MV-4-11 (cell line): ENCODE results near the gene ACTRT2.

Experiments used
- DNase-seq: peaks from one replicate; lab custom pipeline; 2025; lab: John Stamatoyannopoulos, UW

Gene ACTRT2

DNA sequence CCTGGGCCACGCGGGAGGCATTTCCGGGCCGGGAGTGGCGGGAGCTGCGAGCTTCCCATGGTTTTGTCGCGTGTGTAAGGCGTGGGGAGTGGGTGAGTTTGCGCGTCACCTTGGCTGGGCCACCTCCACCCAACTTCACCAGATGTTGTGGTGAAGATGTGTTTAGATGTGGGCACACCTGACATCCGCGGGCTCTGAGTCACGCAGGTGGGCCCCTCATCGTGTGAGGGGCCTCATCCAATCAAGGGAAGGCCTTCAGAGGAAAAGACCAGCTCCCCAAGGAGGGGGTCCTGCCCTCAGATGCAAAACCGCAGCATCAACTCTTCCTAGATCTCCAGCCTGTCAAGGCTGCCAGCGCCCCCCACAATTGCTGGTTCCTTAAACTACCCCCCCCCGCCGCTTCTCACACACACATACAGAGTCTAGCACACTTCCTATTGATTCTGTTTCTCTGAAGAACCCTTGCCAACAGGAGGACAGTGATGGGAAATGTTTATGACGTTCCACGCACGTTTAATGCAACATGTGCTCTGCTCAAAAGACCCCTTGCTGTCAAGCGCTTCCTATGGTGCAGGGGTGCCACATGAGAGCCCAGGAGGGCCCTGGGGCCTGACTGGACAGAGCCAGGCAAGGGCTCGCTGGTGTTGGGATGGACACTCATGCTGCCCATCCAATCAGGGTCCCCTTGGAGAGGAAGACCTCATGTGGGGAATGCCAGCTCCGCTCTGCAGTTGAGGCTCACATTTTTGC lies 11.9 kb downstream of the ACTRT2 start:
- no peak for DNase-seq

DNA sequence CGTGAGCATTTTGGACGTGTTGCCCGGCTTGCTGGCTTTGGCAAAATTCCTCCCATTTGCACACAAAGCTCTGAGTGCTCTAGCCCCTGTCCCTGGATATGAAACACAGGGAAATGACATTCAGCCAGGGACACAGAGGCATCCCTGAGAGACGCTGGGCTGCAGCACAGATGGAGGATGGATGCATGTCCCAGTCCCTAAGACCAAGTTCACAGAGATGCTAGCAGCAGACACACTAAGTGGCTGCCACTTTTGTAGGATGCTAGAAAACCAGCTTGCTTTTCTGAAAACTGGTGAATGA lies 12.5 kb downstream of the ACTRT2 start:
- no peak for DNase-seq

DNA sequence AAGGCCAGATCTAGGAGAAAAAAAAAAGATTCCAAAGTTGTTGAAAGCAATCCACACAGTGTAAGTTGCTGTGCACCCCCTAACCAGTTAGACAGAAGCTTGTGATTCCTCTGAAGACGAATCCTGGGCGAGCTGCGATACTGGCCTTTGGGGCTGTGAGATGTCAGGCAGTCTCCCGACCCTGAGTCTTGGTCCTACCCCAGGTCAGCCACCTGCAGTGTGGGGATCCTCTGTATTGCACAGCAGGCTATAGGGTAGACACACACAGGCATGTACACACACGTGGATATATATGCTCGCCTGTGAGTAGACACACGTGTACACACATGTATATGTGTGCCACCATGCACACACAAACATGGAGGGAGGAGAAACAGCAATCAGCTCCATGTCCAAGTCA lies 12.9 kb downstream of the ACTRT2 start:
- no peak for DNase-seq

DNA sequence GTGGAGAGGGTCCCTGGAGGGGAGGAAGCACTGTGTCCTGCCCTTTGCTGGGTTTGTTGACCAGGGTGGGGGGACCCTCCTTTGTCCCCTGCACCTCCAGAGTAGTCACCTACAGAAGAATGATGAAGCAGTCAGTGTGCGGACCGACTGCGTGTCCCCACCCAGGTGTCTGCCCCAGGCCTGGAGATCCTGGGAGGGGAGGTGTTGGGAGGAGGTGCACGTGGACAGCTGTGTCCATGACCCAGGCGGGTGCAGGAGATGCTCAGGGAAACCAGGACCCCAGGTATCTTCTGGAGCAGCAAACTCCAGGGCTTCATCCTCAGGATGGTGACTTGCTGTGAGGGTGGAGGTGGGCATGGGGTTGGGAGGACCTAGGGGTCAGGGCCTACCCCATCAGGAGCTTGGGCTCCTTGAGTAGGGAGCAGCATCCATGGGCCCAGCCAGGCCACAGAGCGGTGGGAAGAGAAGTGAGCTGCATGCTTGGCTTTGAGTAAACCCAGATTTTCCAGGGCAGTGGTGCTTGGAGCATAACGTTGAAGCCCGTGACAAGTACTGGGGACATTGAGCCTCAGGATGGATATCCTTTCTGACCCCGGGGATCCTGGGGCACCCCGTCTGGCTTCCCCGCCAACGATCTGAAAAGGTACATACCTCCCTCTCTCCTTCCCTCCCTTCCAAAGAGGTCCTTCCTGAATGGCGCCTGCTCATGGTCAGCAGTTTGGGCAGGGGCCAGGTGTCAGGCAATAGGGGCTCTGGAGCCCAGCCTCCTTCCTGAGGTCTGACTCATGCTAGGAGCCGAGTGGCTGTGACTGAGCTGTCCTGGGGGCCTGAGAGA lies 13.7 kb downstream of the ACTRT2 start:
- no peak for DNase-seq

DNA sequence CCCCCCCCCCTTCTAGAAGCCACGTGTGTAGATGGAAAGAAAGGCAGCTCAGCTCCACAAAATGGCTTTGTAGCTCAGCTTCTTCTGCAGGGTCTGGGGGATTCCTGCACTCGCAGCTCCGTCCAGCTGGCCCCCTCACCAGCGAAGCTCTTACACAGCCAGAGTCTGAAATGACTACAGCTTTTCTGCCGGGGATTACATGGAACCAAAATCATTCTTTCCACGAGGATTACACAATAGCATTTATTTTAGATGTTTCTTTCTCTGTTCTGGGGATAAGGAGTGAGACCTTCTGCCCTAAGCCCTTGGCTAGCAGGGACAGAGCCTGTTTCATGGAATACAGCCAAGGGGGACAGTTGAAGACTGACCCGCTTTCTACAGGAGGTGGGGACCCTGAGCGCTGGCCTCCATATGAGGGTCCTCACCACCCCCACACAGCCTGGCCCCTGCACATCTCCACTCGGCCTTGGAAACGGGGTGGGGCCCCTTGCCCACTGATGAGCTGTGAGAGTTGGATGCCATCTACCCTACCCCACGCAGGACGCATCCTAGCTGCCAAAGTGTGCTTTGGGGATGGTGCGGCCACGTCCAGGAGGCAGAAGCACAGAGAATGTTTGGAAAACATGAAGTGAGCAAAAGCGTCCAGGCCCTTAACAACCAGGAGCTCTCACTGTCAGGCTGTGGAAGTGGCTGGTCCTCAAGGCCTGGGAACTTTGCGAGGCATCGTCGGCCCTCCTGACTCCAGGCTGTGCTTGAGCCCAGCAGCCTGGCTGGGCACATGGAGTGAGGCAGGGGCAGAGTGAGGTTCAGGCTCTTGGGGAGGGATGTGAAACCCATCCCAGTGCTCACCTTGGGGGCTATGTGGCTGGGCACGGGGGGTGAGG lies 14.5 kb downstream of the ACTRT2 start:
- no peak for DNase-seq

GRCh38 chr1:3036447-3037280 lies 15.4 kb downstream of the ACTRT2 start:
- no peak for DNase-seq

- no peak for DNase-seq
Observed at GRCh38 chr1:3037281-3038040, 16.2 kb downstream of the ACTRT2 start.

GRCh38 chr1:3038113-3038551 lies 16.9 kb downstream of the ACTRT2 start:
- no peak for DNase-seq

GRCh38 chr1:3038571-3039181 lies 17.4 kb downstream of the ACTRT2 start:
- DNase-seq, result no peak

DNA sequence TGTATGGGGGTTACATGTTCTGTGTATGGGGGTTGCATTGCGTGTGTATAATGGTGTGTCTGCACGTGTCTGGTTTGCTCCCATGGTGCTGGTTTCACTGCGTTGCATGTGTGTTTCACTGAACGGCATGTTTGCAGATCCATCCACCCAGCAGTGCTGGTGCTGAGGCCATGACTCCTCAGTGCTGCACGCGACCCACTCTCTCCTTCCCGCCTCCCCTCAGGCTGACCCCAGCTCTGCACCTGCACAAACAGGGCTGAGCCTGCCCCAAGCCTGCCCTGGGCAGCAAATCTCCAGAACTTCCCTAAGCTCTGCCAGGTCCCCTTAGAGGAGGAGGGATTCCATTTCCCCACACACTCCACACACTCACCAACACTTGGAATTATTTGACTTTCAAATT lies 18.7 kb downstream of the ACTRT2 start:
- no peak for DNase-seq

DNA sequence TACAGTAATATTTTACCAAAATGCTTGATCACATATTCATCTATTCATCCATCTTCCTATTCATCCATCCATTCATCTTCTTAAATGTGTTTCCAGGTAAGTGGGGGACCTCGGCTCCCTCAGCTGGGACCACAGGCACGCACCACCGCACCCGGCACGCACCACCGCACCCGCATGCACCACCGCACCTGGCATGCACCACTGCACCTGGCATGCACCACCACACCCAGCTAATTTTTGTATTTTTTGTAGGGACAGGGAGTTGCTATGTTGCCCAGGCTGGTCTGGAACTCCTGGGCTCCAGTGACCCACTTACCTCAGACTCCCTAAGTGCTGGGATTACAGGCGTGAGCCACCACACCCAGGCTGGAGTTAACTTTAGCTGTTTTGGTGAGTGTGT lies 21.2 kb downstream of the ACTRT2 start:
- no peak for DNase-seq

GRCh38 chr1:3049164-3049563 lies 27.9 kb downstream of the ACTRT2 start:
- no peak for DNase-seq

- DNase-seq, result no peak
Observed at GRCh38 chr1:3049905-3050304, 28.6 kb downstream of the ACTRT2 start.

DNA sequence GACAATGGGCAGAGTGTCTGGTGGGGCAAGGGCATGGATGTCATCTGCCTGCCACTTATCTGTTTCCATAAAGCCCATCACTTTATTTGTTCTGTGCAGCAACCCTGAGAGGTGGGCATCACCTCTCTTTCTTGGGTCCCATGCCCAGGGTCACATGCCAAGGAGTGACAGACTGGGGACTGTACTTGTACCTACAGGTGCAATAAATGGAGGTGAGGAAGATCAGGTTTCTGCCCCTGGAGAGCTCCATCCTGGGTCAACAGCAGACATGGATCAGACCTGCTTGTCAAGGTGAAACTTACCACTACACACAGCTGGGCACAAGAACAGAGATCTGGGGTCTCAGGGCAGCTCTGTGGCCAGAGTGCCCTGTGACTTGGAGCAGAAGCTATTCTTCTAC lies 29.3 kb downstream of the ACTRT2 start:
- no peak for DNase-seq

DNA sequence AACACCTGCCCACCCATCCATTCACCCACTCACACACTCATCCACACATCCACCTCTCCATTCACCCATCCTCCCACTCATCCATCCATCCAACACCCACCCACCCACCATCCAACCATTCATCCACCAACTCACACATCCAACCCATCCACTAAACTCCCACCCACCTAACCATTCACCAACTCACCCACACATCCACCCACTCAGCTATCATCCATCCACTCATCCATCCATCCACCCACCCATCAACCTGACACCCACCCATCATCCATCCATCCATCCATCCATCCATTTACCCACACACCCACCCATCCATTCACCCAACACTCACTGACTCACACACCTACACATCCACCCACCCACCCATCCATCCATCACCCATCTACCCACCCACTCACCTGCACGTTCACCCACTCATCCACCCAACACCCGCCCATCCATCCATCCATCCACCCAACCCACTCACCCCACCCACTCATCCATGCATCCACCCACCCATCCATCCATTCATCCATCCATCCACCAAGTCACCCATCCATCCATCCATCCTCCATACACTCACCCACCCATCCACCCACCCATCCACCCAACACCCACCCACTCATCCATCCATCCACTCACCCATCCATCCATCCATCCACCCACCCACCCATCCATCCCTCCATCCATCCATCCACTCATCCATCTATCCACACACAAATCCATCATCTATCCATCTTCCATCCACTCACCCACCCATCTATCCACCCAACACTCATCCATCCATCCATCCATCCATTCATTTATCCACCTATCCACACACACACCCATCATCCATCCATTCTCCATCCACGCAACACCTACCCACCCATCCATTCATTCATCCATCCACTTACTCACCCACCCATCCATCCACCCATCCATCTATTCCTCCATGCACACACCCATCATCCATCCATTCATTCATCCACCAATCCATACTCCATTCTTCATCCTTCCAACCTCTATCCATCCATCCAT lies 30.3 kb downstream of the ACTRT2 start:
- no peak for DNase-seq

DNA sequence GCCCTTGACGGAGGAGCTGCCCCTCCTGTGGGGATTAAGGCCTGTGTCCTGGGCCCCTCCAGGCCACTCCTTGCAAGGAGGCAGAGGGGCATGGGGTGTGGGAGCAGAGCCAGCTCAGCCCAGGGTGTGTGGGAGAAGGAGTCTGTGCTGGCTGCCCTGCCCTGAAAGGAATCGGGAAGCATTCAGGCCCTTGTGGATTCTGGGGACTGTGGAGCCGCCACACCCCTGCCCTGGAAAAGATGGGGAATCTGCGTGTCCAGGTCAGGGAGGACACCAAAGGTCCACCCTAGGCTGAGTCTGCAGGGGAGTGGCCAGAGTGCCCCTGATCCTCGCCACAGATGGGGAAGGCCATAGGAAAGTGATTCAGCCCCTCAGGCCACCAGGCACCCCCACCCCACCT lies 31.2 kb downstream of the ACTRT2 start:
- no peak for DNase-seq

GRCh38 chr1:3053366-3053980 lies 32.2 kb downstream of the ACTRT2 start:
- DNase-seq, result no peak

DNA sequence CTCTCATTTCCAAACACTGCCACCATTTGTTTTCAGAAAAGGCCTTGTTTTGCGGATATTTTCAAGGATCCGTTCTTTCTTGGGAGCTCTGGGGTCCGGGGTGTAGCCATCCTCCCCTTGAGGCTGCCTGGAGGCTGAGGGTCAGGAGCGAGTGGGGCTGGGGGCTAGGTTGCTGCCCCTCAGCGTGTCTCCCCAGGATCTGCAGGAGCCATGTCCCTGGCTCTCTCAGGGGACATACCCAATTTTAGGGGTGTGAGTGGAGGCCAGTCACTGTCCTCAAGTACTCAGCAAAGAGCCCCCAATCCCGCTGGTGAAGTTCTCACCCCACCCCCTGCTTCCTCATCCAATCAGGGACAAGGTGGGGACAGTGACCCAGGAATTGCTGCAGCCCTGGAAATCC lies 32.7 kb downstream of the ACTRT2 start:
- no peak for DNase-seq

DNA sequence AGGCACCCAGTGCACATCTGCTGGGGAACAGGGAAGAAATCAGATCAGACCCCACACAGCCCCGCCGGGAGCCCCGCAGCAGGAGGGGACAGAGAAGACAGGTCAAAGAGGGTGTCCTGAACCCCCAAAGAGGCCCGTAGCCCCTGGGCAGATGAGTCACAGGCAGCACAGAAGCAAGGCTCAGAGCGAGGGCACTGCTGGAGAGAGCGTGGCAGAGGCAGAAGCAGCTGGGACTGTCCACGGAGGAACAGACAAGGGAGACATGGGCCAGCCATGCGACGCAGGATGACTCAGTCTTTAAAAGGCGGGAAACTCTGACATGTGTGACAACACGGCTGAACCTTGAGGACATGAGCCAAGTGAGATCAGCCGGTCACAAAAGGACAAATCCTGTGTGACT lies 33.2 kb downstream of the ACTRT2 start:
- no peak for DNase-seq
